ENCODE measurements around the gene NADSYN1. TPM values are rescaled to one million over a fixed set of nuclear protein-coding genes. Genes with fewer than 3 reads are reported as not detected.
"Not testable (repeated sequence)": the region's sequence is repeated elsewhere in the genome, so short reads cannot be mapped to it uniquely, and the experiment has no call there.

Gene NADSYN1
- total RNA-seq, 1 experiment from 2014 or later: 130 TPM

- in situ Hi-C loops (cut with HindIII; ENCODE audit: low pct_unique_long_range_greater_than_20kb, low sequenced_read_pairs): not testable (repeated sequence)
- DNase-seq (ENCODE audit: low read depth, low spot score): peak; percentile 56
These were observed 74.0 kb downstream of the NADSYN1 start, which contains the start of gene KRTAP5-7 for GRCh38 chr11:71526796-71527575. KRTAP5-7 (plus strand) TSS chr11:71527267; CDS start chr11:71527301, 34 bp downstream.

DNA sequence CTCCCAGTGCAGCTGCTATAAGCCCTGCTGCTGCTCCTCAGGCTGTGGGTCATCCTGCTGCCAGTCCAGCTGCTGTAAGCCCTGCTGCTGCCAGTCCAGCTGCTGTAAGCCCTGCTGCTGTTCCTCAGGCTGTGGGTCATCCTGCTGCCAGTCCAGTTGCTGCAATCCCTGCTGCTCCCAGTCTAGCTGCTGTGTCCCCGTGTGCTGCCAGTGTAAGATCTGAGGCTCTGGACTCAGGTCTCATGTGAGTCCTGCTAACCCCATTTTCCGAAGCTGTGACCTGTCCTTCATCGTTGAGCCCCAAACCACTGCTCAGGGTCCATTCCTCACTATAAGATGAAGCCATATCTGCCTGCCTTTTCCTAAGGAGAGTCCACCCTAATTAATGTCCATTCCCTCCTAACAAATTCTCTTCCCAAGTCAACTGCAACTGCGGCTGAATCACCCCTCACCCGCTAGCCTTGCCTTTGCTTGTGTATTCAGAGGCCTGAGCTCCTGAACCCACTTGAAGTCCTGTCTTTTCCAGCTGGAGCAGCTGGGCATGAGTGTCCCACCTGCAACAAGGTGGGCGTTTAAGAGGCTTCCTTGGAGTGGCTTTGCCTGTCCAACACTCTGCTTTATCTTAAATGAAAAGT lies 74.7 kb downstream of the NADSYN1 start:
- no peak for DNase-seq (ENCODE audit: low read depth, low spot score)
- in situ Hi-C loops (cut with HindIII; ENCODE audit: low pct_unique_long_range_greater_than_20kb, low sequenced_read_pairs): no loop called here

- in situ Hi-C loops (cut with HindIII; ENCODE audit: low pct_unique_long_range_greater_than_20kb, low sequenced_read_pairs): no loop called here
- DNase-seq (ENCODE audit: low read depth, low spot score): no peak
These were observed 77.6 kb downstream of the NADSYN1 start for GRCh38 chr11:71530602-71531001.

DNA sequence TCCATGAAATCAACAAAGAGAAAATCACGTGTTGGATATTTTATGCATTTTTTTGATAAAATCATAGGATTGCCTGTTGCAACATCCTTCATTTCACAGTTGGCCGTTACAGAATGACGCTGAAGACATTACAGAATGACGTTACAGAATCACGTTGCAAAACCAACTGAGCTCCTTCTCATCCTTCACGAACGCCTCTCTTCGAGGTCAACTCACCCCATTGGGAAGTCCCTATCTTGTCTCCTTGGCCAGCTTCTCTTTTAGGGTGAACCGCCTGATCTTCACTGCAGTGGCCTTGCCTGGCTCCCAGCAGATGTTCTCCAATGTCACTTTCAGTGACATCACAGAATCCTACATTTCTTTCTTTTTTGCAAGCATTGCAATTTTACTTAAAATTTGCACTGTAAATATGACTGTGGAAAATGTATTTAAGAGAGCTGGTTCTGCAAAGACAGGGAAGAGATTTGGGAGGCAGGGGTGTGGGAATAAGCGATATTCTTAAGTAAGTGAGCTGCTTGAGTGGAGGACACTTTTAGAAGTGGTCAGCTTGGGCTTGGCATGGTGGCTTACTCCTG lies 79.1 kb downstream of the NADSYN1 start:
- no peak for DNase-seq (ENCODE audit: low read depth, low spot score)
- in situ Hi-C loops (cut with HindIII; ENCODE audit: low pct_unique_long_range_greater_than_20kb, low sequenced_read_pairs): no loop called here

- DNase-seq (ENCODE audit: low read depth, low spot score); in situ Hi-C loops (cut with HindIII; ENCODE audit: low pct_unique_long_range_greater_than_20kb, low sequenced_read_pairs): not testable (repeated sequence)
These were observed 82.0 kb downstream of the NADSYN1 start for GRCh38 chr11:71534711-71535608.

- in situ Hi-C loops (cut with HindIII; ENCODE audit: low pct_unique_long_range_greater_than_20kb, low sequenced_read_pairs): no loop called here
- no peak for DNase-seq (ENCODE audit: low read depth, low spot score)
These were observed 82.8 kb downstream of the NADSYN1 start for GRCh38 chr11:71535825-71536224.

DNA sequence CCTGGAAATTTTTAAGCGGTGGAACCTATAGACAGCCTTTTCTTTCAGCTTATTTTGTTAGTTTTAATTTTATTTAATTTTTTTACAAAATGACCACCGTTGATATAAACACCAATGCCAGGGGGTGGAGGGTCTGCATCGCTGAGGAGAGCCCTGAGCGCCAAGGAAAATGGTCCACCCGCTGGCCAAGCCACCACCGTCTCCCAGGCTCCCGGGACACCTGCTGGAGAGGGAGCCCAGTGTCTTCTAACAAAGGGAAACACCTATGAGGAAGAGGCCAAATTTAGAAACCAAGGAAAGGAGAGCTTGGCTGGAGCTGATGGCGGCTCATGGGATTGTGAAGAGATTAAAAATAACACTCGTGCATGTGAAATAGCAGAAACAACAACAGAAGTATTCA lies 84.5 kb downstream of the NADSYN1 start:
- DNase-seq (ENCODE audit: low read depth, low spot score): no peak
- in situ Hi-C loops (cut with HindIII; ENCODE audit: low pct_unique_long_range_greater_than_20kb, low sequenced_read_pairs): no loop called here

DNA sequence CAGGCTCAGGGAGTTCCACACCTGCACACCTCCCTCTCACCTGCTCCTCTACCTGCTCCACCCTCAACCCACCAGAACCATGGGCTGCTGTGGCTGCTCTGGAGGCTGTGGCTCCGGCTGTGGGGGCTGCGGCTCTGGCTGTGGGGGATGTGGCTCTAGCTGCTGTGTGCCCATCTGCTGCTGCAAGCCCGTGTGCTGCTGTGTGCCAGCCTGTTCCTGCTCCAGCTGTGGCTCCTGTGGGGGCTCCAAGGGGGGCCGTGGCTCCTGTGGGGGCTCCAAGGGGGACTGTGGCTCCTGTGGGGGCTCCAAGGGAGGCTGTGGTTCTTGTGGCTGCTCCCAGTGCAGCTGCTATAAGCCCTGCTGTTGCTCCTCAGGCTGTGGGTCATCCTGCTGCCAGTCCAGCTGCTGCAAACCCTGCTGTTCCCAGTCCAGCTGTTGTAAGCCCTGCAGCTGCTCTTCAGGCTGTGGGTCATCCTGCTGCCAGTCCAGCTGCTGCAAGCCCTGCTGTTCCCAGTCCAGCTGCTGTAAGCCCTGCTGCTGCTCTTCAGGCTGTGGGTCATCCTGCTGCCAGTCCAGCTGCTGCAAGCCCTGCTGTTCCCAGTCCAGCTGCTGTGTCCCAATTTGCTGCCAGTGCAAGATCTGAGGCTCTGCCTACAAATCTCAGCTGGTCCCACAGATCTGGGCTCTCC lies 85.1 kb downstream of the NADSYN1 start, which contains the start of gene KRTAP5-8:
Gene KRTAP5-8, plus strand, starts transcription at position 49 of the 689 bp plus-strand sequence. Its CDS starts 31 bp downstream, at position 80.
- in situ Hi-C loops (cut with HindIII; ENCODE audit: low pct_unique_long_range_greater_than_20kb, low sequenced_read_pairs); DNase-seq (ENCODE audit: low read depth, low spot score): not testable (repeated sequence)

DNA sequence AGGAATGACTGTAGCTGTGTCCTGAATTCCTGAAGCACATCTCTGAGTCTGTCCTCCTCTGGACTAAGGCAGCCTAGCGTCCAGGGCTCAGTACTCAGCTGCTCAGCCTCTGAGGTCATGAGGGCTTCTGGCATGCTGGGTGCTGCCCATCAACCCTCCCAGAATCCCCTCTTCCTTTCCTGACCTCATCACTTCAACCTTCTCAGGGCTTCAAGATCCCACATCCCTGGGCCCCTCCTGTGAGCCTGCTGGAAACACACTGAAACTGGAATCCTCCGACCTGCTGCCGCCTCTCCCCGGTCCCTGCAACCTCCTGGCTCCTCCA lies 85.6 kb downstream of the NADSYN1 start:
- in situ Hi-C loops (cut with HindIII; ENCODE audit: low pct_unique_long_range_greater_than_20kb, low sequenced_read_pairs): no loop called here
- no peak for DNase-seq (ENCODE audit: low read depth, low spot score)

GRCh38 chr11:71539017-71539416 lies 86.0 kb downstream of the NADSYN1 start:
- in situ Hi-C loops (cut with HindIII; ENCODE audit: low pct_unique_long_range_greater_than_20kb, low sequenced_read_pairs): no loop called here
- DNase-seq (ENCODE audit: low read depth, low spot score): no peak

GRCh38 chr11:71539971-71540370 lies 87.0 kb downstream of the NADSYN1 start:
- in situ Hi-C loops (cut with HindIII; ENCODE audit: low pct_unique_long_range_greater_than_20kb, low sequenced_read_pairs); DNase-seq (ENCODE audit: low read depth, low spot score): not testable (repeated sequence)

- DNase-seq (ENCODE audit: low read depth, low spot score); in situ Hi-C loops (cut with HindIII; ENCODE audit: low pct_unique_long_range_greater_than_20kb, low sequenced_read_pairs): not testable (repeated sequence)
These were observed 87.7 kb downstream of the NADSYN1 start for GRCh38 chr11:71540521-71541304.

DNA sequence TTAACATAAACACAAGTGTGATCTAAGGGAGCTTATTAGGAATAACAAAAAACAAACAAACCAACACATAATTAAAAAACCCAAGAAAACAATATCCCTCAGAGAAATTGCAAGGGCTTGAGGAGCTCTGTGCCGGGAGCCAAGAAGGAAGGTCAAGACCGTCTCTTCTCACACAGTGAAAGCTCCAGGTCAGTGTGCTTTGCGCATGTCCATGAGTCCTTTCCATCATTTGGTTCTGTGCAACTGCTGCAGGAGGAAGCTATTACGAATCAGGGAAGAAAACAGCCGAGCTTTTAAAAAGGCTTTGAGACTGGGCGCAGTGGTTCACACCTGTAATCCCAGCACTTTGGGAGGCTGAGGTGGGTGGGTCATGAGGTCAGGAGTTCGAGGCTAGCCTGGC lies 89.4 kb downstream of the NADSYN1 start:
- in situ Hi-C loops (cut with HindIII; ENCODE audit: low pct_unique_long_range_greater_than_20kb, low sequenced_read_pairs): no loop called here
- DNase-seq (ENCODE audit: low read depth, low spot score): no peak

DNA sequence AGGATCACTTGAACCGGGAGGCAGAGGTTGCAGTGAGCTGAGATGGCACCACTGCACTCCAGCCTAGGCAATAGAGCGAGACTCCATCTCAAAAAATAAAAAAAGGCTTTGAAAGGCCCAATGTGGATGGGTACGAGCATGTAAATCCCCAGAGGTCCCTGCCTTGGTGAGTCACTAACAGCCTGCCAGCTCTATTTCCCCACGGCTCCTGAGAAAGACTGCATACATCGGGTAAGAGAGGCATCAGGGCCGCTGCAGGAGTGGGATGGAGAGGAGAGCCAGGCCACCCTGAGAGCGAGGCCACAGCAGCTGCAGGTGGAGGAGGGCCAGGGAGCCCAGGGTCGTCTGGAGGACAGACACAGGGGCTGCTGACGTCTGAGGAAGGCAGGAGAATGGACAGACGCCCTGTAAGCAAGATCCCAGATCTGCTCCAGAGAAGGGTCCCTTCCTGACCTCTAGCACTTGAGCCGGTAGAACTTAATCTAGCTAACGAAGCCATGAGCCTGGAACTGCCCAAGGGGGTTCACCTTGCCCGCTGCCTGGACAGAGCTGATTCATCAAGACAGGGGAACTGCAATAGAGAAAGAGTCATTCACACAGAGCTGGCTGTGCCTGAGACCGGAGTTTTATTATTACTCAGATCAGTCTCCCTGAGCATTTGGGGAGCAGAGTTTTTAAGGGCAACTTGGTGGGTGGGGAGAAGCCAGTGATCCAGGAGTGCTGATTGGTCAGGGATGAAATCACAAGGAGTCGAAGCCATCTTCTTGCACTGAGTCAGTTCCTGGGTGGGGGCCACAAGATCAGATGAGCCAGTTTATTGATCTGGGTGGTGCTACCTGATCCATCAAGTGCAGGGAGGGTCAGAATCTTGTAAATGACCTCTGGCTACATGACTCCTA lies 90.1 kb downstream of the NADSYN1 start:
- no peak for DNase-seq (ENCODE audit: low read depth, low spot score)
- in situ Hi-C loops (cut with HindIII; ENCODE audit: low pct_unique_long_range_greater_than_20kb, low sequenced_read_pairs): no loop called here

- no peak for DNase-seq (ENCODE audit: low read depth, low spot score)
- in situ Hi-C loops (cut with HindIII; ENCODE audit: low pct_unique_long_range_greater_than_20kb, low sequenced_read_pairs): no loop called here
These were observed 90.9 kb downstream of the NADSYN1 start for GRCh38 chr11:71543866-71544265.

Measured in SK-MEL-5 (cell line).